ENCODE results near the gene PLGRKT.

DNA sequence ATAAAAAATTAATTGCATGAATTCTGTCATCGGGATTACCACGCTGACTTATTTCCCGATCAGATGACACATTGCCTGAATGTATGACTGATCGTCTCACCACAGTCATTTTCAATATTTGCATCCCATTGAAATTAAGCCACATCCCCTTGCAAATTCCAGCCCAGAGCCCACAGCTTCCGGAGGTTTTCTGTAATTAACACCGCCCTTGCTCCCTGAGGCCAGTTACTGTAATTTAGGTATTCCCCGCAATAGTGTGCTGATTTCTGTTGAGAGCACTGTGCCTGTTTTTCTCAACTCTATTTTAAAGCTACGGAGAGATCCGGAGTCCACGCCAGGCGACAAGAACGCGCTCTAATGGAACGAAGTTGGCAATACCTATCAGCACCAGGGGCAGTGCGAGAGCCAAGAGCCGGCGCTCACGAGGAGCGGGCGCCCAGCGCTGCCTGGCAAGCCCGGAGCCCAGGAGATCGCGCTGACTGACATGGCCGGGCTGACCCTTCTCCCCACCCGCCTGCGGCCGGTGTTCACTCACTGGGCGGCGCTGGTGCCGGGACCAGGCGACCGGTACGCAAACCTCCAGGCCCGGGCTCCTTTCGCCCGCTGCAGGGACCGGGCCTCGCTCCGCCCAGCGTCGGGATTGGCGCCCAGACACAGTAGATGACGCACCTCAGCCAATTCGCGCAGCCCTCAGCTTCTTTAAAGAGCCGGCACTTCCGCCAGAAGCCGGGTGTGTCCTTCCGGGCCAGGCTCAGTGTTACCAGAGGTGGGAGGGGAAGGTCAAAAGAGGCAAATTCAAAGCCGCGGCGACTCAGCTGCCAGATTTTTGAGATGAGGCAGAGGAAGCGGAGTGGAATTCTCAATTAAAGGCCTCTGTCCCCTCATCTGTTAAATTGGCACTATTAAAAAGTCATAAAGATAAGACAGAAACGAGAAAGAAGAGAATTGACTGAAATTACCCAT lies at the start of gene PLGRKT:
- TF ChIP-seq, protein P1, sequence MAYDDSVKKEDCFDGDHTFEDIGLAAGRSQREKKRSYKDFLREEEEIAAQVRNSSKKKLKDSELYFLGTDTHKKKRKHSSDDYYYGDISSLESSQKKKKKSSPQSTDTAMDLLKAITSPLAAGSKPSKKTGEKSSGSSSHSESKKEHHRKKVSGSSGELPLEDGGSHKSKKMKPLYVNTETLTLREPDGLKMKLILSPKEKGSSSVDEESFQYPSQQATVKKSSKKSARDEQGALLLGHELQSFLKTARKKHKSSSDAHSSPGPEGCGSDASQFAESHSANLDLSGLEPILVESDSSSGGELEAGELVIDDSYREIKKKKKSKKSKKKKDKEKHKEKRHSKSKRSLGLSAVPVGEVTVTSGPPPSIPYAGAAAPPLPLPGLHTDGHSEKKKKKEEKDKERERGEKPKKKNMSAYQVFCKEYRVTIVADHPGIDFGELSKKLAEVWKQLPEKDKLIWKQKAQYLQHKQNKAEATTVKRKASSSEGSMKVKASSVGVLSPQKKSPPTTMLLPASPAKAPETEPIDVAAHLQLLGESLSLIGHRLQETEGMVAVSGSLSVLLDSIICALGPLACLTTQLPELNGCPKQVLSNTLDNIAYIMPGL (CRISPR knock-in tag; IDR thresholded peaks at IDR 0.05), result peak; percentile 63; the same call in 1 of the 2 replicates
- no peak for TF ChIP-seq FOXJ3 (CRISPR knock-in tag; IDR thresholded peaks at IDR 0.05; ENCODE audit: borderline replicate concordance)
- TF ChIP-seq, protein P2, sequence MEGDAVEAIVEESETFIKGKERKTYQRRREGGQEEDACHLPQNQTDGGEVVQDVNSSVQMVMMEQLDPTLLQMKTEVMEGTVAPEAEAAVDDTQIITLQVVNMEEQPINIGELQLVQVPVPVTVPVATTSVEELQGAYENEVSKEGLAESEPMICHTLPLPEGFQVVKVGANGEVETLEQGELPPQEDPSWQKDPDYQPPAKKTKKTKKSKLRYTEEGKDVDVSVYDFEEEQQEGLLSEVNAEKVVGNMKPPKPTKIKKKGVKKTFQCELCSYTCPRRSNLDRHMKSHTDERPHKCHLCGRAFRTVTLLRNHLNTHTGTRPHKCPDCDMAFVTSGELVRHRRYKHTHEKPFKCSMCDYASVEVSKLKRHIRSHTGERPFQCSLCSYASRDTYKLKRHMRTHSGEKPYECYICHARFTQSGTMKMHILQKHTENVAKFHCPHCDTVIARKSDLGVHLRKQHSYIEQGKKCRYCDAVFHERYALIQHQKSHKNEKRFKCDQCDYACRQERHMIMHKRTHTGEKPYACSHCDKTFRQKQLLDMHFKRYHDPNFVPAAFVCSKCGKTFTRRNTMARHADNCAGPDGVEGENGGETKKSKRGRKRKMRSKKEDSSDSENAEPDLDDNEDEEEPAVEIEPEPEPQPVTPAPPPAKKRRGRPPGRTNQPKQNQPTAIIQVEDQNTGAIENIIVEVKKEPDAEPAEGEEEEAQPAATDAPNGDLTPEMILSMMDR (IDR thresholded peaks at IDR 0.05), result no peak
- TF ChIP-seq ATF1 (CRISPR knock-in tag; IDR thresholded peaks at IDR 0.05), result no peak
- TF ChIP-seq JUN (CRISPR knock-in tag; IDR thresholded peaks at IDR 0.05), result no peak
- TF ChIP-seq, protein P3, sequence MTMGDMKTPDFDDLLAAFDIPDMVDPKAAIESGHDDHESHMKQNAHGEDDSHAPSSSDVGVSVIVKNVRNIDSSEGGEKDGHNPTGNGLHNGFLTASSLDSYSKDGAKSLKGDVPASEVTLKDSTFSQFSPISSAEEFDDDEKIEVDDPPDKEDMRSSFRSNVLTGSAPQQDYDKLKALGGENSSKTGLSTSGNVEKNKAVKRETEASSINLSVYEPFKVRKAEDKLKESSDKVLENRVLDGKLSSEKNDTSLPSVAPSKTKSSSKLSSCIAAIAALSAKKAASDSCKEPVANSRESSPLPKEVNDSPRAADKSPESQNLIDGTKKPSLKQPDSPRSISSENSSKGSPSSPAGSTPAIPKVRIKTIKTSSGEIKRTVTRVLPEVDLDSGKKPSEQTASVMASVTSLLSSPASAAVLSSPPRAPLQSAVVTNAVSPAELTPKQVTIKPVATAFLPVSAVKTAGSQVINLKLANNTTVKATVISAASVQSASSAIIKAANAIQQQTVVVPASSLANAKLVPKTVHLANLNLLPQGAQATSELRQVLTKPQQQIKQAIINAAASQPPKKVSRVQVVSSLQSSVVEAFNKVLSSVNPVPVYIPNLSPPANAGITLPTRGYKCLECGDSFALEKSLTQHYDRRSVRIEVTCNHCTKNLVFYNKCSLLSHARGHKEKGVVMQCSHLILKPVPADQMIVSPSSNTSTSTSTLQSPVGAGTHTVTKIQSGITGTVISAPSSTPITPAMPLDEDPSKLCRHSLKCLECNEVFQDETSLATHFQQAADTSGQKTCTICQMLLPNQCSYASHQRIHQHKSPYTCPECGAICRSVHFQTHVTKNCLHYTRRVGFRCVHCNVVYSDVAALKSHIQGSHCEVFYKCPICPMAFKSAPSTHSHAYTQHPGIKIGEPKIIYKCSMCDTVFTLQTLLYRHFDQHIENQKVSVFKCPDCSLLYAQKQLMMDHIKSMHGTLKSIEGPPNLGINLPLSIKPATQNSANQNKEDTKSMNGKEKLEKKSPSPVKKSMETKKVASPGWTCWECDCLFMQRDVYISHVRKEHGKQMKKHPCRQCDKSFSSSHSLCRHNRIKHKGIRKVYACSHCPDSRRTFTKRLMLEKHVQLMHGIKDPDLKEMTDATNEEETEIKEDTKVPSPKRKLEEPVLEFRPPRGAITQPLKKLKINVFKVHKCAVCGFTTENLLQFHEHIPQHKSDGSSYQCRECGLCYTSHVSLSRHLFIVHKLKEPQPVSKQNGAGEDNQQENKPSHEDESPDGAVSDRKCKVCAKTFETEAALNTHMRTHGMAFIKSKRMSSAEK (CRISPR knock-in tag; IDR thresholded peaks at IDR 0.05; ENCODE audit: borderline replicate concordance), result no peak
